ENCODE results near the gene KANK4.
"Not testable (repeated sequence)": the region's sequence is repeated elsewhere in the genome, so short reads cannot be mapped to it uniquely, and the experiment has no call there.

KANK4 gene

GRCh38 chr1:62235576-62235975 lies 83.7 kb downstream of the KANK4 start:
- DNase-seq, result no peak

GRCh38 chr1:62234688-62235087 lies 84.5 kb downstream of the KANK4 start:
- DNase-seq, result no peak

DNA sequence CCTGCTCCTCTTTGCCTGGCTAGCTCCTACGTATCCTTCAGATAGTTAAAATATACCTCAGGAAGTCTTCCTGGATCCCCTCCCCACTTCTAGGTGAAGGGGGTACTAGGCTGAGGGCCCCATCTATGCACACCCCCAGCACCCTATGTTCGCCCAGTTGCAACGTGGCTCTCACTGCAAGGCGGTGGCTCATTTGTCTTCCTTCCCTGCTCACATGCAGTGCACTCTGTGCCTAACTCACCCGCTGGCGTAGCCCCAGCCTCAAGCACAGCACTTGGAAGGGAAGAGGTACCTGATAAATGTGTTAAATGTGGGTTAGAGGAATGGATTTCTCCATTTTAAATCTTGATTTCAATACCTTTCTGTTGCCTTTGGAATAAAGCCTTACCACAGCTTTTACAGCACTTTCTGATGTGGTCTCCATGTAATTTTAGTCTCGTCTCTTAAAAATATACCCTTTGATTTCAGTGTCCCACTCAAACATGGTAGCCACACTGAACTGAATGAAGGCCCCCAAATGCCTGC lies 85.2 kb downstream of the KANK4 start:
- DNase-seq, result no peak

GRCh38 chr1:62232871-62233278 lies 86.4 kb downstream of the KANK4 start:
- no peak for DNase-seq

- no peak for DNase-seq
These were observed 88.5 kb downstream of the KANK4 start for GRCh38 chr1:62230718-62231117.

DNA sequence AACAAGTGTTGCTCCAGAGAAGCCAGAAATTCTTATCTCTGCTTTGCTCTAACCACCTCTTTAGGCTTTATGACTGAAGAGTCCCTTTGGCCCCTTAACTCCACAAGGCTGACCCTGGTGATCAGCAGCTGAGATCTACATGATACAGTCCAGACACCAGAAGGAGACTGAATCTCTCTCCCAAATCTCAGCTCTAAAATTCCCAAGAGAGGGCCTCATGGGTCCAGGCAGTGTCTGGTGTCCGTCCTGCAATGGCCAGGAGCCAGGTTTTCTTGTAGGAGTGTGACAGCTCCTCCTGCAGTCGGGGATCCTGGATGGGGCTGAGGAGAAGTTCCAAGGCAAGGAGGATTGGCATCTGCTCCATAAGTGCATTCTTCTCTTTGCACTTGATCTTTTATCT lies 89.3 kb downstream of the KANK4 start:
- no peak for DNase-seq

GRCh38 chr1:62229468-62229867 lies 89.8 kb downstream of the KANK4 start:
- DNase-seq, result no peak

GRCh38 chr1:62228883-62229187 lies 90.4 kb downstream of the KANK4 start:
- no peak for DNase-seq

- DNase-seq, result no peak
These were observed 90.9 kb downstream of the KANK4 start for GRCh38 chr1:62228136-62228882.

GRCh38 chr1:62227496-62227895 lies 91.7 kb downstream of the KANK4 start:
- DNase-seq, result no peak

GRCh38 chr1:62224182-62224581 lies 95.1 kb downstream of the KANK4 start:
- DNase-seq, result no peak

- DNase-seq, result no peak
These were observed 96.9 kb downstream of the KANK4 start for GRCh38 chr1:62222321-62222720.

- no peak for DNase-seq
These were observed 98.1 kb downstream of the KANK4 start for GRCh38 chr1:62221171-62221570.

- not testable (repeated sequence) for DNase-seq
These were observed 98.8 kb downstream of the KANK4 start for GRCh38 chr1:62220456-62220855.

GRCh38 chr1:62218604-62219003 lies 100.6 kb downstream of the KANK4 start:
- DNase-seq, result no peak

DNA sequence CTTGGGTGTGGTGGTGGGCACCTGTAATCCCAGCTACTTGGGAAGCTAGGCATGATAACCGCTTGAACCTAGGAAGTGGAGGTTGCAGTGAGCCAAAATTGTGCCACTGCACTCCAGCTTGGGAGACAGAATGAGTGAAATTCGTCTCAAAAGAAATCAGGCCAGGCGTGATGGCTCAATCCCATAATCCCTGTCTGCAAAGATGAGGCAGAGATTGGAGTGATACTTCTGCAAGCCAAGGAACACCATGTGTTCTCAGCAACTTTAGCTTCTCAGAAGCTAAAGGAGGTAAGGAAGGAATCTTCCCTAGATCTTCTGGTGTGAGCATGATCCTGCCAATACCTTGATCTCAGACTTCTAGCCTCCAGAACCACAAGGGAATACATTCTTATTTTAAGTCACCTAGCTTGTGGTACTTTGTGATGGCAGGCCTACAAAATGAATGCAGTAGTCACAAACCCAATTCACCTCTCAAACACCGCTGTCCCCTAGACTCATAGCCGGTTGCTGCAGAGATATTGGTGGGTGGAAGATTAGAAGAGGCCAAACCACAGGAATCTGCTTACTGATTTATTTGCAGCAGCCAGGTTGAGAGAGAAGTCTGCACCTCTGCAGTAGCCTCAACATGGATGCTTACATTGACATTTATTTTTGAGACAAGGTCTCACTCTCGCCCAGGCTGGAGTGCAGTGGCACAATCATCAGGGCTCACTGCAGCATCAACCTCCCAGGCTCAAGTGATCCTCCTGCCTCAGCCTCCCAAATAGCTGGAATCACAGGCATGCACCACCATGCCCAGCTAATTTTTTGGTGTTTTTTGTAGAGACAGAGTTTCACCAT lies 105.9 kb downstream of the KANK4 start:
- DNase-seq, result no peak

GRCh38 chr1:62212411-62212810 lies 106.8 kb downstream of the KANK4 start:
- no peak for DNase-seq

DNA sequence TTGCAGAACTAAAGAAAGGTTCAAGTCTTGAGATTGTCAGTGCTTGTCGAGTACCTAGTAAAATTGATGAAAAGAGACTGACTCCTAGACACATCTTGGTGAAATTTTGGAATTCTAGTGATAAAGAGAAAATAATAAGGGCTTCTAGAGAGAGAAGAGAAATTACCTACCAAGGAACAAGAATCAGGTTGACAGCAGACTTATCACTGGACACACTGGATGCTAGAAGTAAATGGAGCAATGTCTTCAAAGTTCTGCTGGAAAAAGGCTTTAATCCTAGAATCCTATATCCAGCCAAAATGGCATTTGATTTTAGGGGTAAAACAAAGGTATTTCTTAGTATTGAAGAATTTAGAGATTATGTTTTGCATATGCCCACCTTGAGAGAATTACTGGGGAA lies 108.3 kb downstream of the KANK4 start:
- DNase-seq, result no peak

GRCh38 chr1:62209931-62210595 lies 109.2 kb downstream of the KANK4 start:
- DNase-seq, result no peak

- DNase-seq, result no peak
These were observed 110.3 kb downstream of the KANK4 start for GRCh38 chr1:62208970-62209369.

DNA sequence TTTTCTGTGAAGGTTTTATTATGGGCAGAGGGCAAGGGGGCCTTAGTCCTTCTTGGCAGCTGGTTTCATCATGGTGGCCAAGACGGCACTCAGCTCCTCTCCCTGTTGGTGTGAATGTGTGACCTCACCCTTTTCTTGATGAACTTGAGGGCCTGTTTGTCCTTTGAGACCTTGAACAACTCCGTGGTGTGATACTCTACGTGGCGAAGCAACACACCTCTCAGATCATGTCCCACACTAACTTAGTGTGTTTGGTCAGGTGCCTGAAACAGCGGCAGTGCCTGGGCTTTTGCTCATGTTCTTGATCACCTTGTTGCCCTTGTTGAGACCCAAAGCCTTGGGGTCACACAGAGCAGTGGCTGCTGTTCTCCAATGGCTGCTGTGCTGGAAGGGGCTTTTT lies 111.1 kb downstream of the KANK4 start:
- no peak for DNase-seq

- DNase-seq, result no peak
These were observed 112.0 kb downstream of the KANK4 start for GRCh38 chr1:62207187-62207586.

DNA sequence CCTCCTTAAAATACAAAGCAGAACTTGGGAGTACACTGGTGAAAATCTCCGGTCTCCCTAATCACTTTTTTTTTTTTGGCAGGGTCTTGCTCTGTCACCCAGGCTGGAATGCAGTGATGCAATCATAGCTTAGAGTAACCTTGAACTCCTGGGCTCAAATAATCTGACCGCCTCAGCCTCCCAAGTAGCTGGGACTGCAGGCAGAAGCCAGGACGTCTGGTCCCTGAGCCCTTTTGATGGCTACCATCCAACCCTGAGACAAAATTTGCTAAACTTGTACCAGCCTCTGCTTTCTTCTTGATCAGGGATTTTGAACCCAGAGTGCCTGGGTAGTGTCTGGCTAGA lies 120.5 kb downstream of the KANK4 start:
- DNase-seq, result no peak

All from activated naive CD4-positive, alpha-beta T cell (primary cell).